ENCODE data around the gene UPK1A.
"Not testable (repeated sequence)": the region's sequence is repeated elsewhere in the genome, so short reads cannot be mapped to it uniquely, and the experiment has no call there.

UPK1A gene

GRCh38 chr19:35644206-35644986, 21.9 kb upstream of the UPK1A start:
- DNase-seq (ENCODE audit: low read depth in 3 of 3, low spot score in 1 of 3) = peak; percentile 85 to 88 (median 88)

- peak; percentile 19 to 77 (median 35) for DNase-seq (ENCODE audit: low read depth in 3 of 3, low spot score in 1 of 3)
These were observed 21.2 kb upstream of the UPK1A start for GRCh38 chr19:35644987-35645679.

- no peak for DNase-seq (ENCODE audit: low read depth in 3 of 3, low spot score in 1 of 3)
These were observed 20.4 kb upstream of the UPK1A start for GRCh38 chr19:35645680-35646511.

GRCh38 chr19:35648017-35648961, 18.0 kb upstream of the UPK1A start, which contains the start of gene COX6B1:
COX6B1 (plus strand) TSS chr19:35648323; CDS start chr19:35651244, 2,921 bp downstream.
- DNase-seq (ENCODE audit: low read depth in 3 of 3, low spot score in 1 of 3) = peak; percentile 68 to 83 (median 80)

- DNase-seq (ENCODE audit: low read depth in 3 of 3, low spot score in 1 of 3) = no peak
These were observed 15.7 kb upstream of the UPK1A start for GRCh38 chr19:35650581-35650980.

- not testable (repeated sequence) for DNase-seq (ENCODE audit: low read depth in 3 of 3, low spot score in 1 of 3)
These were observed 11.5 kb upstream of the UPK1A start for GRCh38 chr19:35654828-35655227.

- no peak for DNase-seq (ENCODE audit: low read depth in 3 of 3, low spot score in 1 of 3)
These were observed 10.7 kb upstream of the UPK1A start for GRCh38 chr19:35655600-35655999.

GRCh38 chr19:35656700-35657099, 9.6 kb upstream of the UPK1A start:
- no peak for DNase-seq (ENCODE audit: low read depth in 3 of 3, low spot score in 1 of 3)

- DNase-seq (ENCODE audit: low read depth in 3 of 3, low spot score in 1 of 3) = no peak
These were observed 8.2 kb upstream of the UPK1A start for GRCh38 chr19:35657904-35658700.

- DNase-seq (ENCODE audit: low read depth in 3 of 3, low spot score in 1 of 3) = no peak
These were observed 4.3 kb upstream of the UPK1A start for GRCh38 chr19:35661995-35662340.

- DNase-seq (ENCODE audit: low read depth in 3 of 3, low spot score in 1 of 3) = no peak
These were observed 2.3 kb upstream of the UPK1A start for GRCh38 chr19:35663981-35664380.

GRCh38 chr19:35665157-35665556, 1.2 kb upstream of the UPK1A start:
- DNase-seq (ENCODE audit: low read depth in 3 of 3, low spot score in 1 of 3) = no peak

- DNase-seq (ENCODE audit: low read depth in 3 of 3, low spot score in 1 of 3) = no peak
These were observed 713 bp upstream of the UPK1A start for GRCh38 chr19:35665604-35666003.

- DNase-seq (ENCODE audit: low read depth in 3 of 3, low spot score in 1 of 3) = no peak
These were observed 3.2 kb downstream of the UPK1A start for GRCh38 chr19:35669566-35669965.

- DNase-seq (ENCODE audit: low read depth in 3 of 3, low spot score in 1 of 3) = no peak
These were observed 3.7 kb downstream of the UPK1A start for GRCh38 chr19:35669974-35670373.

- DNase-seq (ENCODE audit: low read depth in 3 of 3, low spot score in 1 of 3) = no peak
These were observed 4.4 kb downstream of the UPK1A start for GRCh38 chr19:35670686-35671085.

GRCh38 chr19:35671818-35672217, 5.5 kb downstream of the UPK1A start:
- no peak for DNase-seq (ENCODE audit: low read depth in 3 of 3, low spot score in 1 of 3)

GRCh38 chr19:35673121-35673804, 6.9 kb downstream of the UPK1A start:
- DNase-seq (ENCODE audit: low read depth in 3 of 3, low spot score in 1 of 3) = peak in 2 of 3 donors; percentile 5 to 11

- DNase-seq (ENCODE audit: low read depth in 3 of 3, low spot score in 1 of 3) = no peak
These were observed 9.3 kb downstream of the UPK1A start for GRCh38 chr19:35675589-35676140.

All from stimulated activated CD4-positive, alpha-beta T cell treated with anti-CD3 and anti-CD28 coated beads, TNF-alpha, amount 100 ng/mL, for 1 hour (primary cell).